Uterus (tissue), 4 donors: ENCODE measurements around the gene SLC2A2. TPM values are rescaled to one million over a fixed set of nuclear protein-coding genes. Genes with fewer than 3 reads are reported as not detected.

ENCODE experiments used
- DNase-seq, 2 donors: peaks; one replicate each; pipeline ENCODE4 v3.0.0-alpha.2; 2019 to 2020
- H3K27ac ChIP-seq, 2 donors: fragments of 200-600 bp; sonication (generic); 1 replicate in 1 of 2; 2 replicates in 1 of 2; pipeline ENCODE4 v1.5.1; 2016 to 2018
- H3K27me3 ChIP-seq, 2 donors: fragments of 200-600 bp; sonication (generic); one replicate each; pipeline ENCODE4 v1.5.1; 2018 to 2019; ENCODE audit warnings: control low read depth in 1 of 2
- H3K36me3 ChIP-seq, 2 donors: fragments of 200-600 bp; sonication (generic); one replicate each; pipeline ENCODE4 v1.5.1; 2019; ENCODE audit warnings: control low read depth in 1 of 2
- H3K4me1 ChIP-seq, 2 donors: fragments of 200-600 bp; sonication (generic); one replicate each; pipeline ENCODE4 v1.5.1; 2018 to 2019; ENCODE audit warnings: control low read depth in 1 of 2
- H3K4me3 ChIP-seq, 2 donors: fragments of 200-600 bp; sonication (generic); 1 replicate in 1 of 2; 2 replicates in 1 of 2; pipeline ENCODE4 v1.5.1; 2018 to 2019; ENCODE audit warnings: mild to moderate bottlenecking in 1 of 2
- H3K9me3 ChIP-seq, 2 donors: fragments of 200-600 bp; sonication (generic); one replicate each; pipeline ENCODE4 v1.5.1; 2019; ENCODE audit warnings: control low read depth in 1 of 2
- CTCF ChIP-seq, 4 experiments: fragments of 200-600 bp in 2 of 4; fragments of 450-650 bp in 2 of 4; sonication (generic) in 2 of 4; IDR thresholded peaks; one replicate each; pipeline ENCODE4 v1.5.1; 2016 to 2019; ENCODE audit warnings: antibody characterized with exemption in 4 of 4, mild to moderate bottlenecking in 2 of 4, moderate library complexity in 1 of 4
- POLR2A ChIP-seq, 2 donors: fragments of 450-650 bp; IDR thresholded peaks; one replicate each; pipeline ENCODE4 v1.6.1; 2016; ENCODE audit warnings: antibody characterized with exemption in 2 of 2, mild to moderate bottlenecking in 1 of 2, moderate library complexity in 1 of 2
- intact Hi-C: fragments of 100-400 bp; cut with DNase I; formaldehyde crosslinking; loops from one replicate; pipeline ENCODE4 v1.15.1; 2023; ENCODE audit warnings: low total_unique reads
- total RNA-seq, 4 donors: library from RNA; depleted of rRNA in 3 of 4; stranded (reverse); fragments of >200 nt in 3 of 4; gene quantifications; one replicate each; pipeline versions ENCODE4 v1.1.0 to v1.2.4, GENCODE V29; 2014 to 2023
- donor health status: DM: yes; HTN: yes; CAD: no.

Gene SLC2A2
- total RNA-seq, 4 donors from 2014 or later: not detected

DNA sequence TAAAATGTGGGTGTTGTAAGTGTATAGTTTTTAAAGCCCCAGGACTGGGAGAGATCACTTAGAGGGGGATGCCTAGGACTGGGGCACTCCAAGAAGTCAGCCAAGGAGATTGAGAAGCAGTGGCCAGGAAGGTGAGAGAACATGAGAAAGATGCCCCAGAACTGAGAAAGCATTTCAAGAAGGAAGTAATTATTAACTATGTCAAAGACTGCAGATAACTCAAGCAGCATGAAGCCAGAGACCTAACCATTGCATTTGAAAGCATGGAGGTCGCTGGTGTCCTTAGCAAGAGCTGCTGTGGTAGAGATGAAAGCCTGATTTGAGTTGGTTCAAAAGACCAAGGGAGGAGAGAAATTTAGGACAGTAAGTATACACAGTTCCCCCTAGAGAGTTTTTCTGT, 30.6 kb upstream of the SLC2A2 start:
- H3K4me3 ChIP-seq: no peak overlapping the region
- intact Hi-C loops: no loop called here
- H3K36me3 ChIP-seq: no peaks in the 10 kb centered on the region
- H3K9me3 ChIP-seq: no peaks in the 10 kb centered on the region
- no peaks in the 10 kb centered on the region for H3K4me1 ChIP-seq
- no peaks in the 10 kb centered on the region for H3K27me3 ChIP-seq
- no peak for TF ChIP-seq CTCF (IDR thresholded peaks at IDR 0.05)
- no peak for TF ChIP-seq POLR2A (IDR thresholded peaks at IDR 0.05)
- H3K27ac ChIP-seq: no peak overlapping the region
- DNase-seq: no peak

- no peak overlapping the region for H3K27ac ChIP-seq
- no peak for TF ChIP-seq POLR2A (IDR thresholded peaks at IDR 0.05)
- no peak for TF ChIP-seq CTCF (IDR thresholded peaks at IDR 0.05)
- intact Hi-C loops: no loop called here
- H3K4me1 ChIP-seq: no peaks in the 10 kb centered on the region
- no peak for DNase-seq
- no peak overlapping the region for H3K4me3 ChIP-seq
- H3K27me3 ChIP-seq: no peaks in the 10 kb centered on the region
- no peaks in the 10 kb centered on the region for H3K9me3 ChIP-seq
- no peaks in the 10 kb centered on the region for H3K36me3 ChIP-seq
Observed at GRCh38 chr3:171056528-171056927, 30.0 kb upstream of the SLC2A2 start.

- H3K27ac ChIP-seq: no peak overlapping the region
- no peak for DNase-seq
- intact Hi-C loops: no loop called here
- no peaks in the 10 kb centered on the region for H3K9me3 ChIP-seq
- no peak overlapping the region for H3K4me3 ChIP-seq
- H3K27me3 ChIP-seq: no peaks in the 10 kb centered on the region
- TF ChIP-seq CTCF (IDR thresholded peaks at IDR 0.05): no peak
- no peak for TF ChIP-seq POLR2A (IDR thresholded peaks at IDR 0.05)
- H3K36me3 ChIP-seq: no peaks in the 10 kb centered on the region
- no peaks in the 10 kb centered on the region for H3K4me1 ChIP-seq
Observed at GRCh38 chr3:171055336-171056178, 29.0 kb upstream of the SLC2A2 start.

DNA sequence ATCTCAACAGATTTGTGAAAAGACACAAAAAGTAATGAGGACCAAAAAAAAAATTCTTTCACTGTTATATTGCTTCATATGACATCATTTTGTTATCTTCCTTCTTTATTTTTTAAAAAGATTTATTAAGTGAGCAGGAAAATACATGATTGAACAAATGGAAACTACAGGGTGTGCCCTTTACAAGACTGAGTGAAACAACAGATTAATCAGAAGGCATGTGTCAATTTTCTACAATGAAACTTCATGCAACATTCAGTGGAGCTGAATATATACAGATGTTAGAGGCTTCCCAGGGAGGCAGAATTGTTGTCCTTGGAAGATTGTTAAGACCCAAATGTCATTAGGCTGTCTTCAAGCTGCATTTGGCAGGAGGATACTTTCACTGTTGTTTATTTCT, 28.4 kb upstream of the SLC2A2 start:
- H3K27ac ChIP-seq: no peak overlapping the region
- no peak for DNase-seq
- intact Hi-C loops: no loop called here
- no peaks in the 10 kb centered on the region for H3K27me3 ChIP-seq
- H3K9me3 ChIP-seq: no peaks in the 10 kb centered on the region
- H3K36me3 ChIP-seq: no peaks in the 10 kb centered on the region
- H3K4me3 ChIP-seq: no peak overlapping the region
- H3K4me1 ChIP-seq: no peaks in the 10 kb centered on the region
- TF ChIP-seq CTCF (IDR thresholded peaks at IDR 0.05) (no peak), POLR2A (IDR thresholded peaks at IDR 0.05) (no peak)

DNA sequence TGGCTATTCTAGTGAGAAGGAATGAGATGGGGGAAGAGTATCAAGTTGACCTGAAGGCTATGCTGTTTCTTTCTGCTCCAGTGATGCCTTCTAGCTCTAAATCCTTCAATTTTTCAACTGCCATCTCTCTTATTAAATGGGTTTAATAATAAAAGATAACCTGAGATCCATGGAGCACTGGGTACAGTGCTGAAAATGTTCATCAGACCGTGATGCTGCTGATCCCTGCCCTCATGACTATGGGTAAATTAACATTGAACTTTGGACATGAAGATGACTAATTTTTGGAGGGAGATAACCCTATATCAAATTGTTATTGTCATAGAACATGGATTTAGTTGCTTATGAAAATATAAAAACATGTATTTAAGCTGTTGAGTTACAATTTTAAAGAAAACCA, 27.7 kb upstream of the SLC2A2 start:
- Histone ChIP-seq H3K4me3 (no peak overlapping the region), H3K9me3 (no peaks in the 10 kb centered on the region), H3K4me1 (no peaks in the 10 kb centered on the region), H3K27me3 (no peaks in the 10 kb centered on the region), H3K36me3 (no peaks in the 10 kb centered on the region), H3K27ac (no peak overlapping the region)
- intact Hi-C loops: no loop called here
- TF ChIP-seq POLR2A (IDR thresholded peaks at IDR 0.05): no peak
- TF ChIP-seq CTCF (IDR thresholded peaks at IDR 0.05): no peak
- DNase-seq: no peak
